Endothelial cell (in vitro differentiated cells): ENCODE measurements around the gene PRXL2B. TPM values are rescaled to one million over a fixed set of nuclear protein-coding genes. Genes with fewer than 3 reads are reported as not detected.

Source experiments
- DNase-seq: peaks from one replicate; pipeline ENCODE4 v3.0.0; 2021; ENCODE audit warnings: low spot score
- H3K27ac Mint-ChIP-seq: one replicate; pipeline ENCODE4 v1.8.0; 2021; ENCODE audit warnings: mixed read lengths, inconsistent platforms; ENCODE audit not compliant: unreplicated experiment
- H3K27me3 Mint-ChIP-seq: one replicate; pipeline ENCODE4 v1.8.0; 2021; ENCODE audit warnings: mild to moderate bottlenecking, moderate library complexity, mixed read lengths, inconsistent platforms; ENCODE audit not compliant: unreplicated experiment
- H3K36me3 Mint-ChIP-seq: one replicate; pipeline ENCODE4 v1.8.0; 2021; ENCODE audit warnings: mild to moderate bottlenecking, low read depth, mixed read lengths, inconsistent platforms; ENCODE audit not compliant: unreplicated experiment
- H3K4me1 Mint-ChIP-seq: one replicate; pipeline ENCODE4 v1.8.0; 2021; ENCODE audit warnings: mild to moderate bottlenecking, mixed read lengths, inconsistent platforms; ENCODE audit not compliant: unreplicated experiment
- H3K4me3 Mint-ChIP-seq: one replicate; pipeline ENCODE4 v1.8.0; 2021; ENCODE audit warnings: mild to moderate bottlenecking, mixed read lengths, inconsistent platforms; ENCODE audit not compliant: unreplicated experiment
- H3K9me3 Mint-ChIP-seq: one replicate; pipeline ENCODE4 v1.8.0; 2021; ENCODE audit warnings: mixed read lengths, inconsistent platforms; ENCODE audit not compliant: unreplicated experiment
- total RNA-seq: library from RNA; stranded (reverse); fragmentation: NEBNext Ultra II Directional; extraction: Animal tissue kit (Norgen Biotek cat#: 25700); gene quantifications from one replicate; pipeline ENCODE4 v1.2.1, GENCODE V29; 2021; ENCODE audit not compliant: unreplicated experiment
- TF ChIP-seq, protein P1 (sequence below): fragments of 200-600 bp; sonication (generic); IDR thresholded peaks from one replicate; pipeline ENCODE4 v1.5.0; 2021; ENCODE audit warnings: antibody characterized with exemption; ENCODE audit not compliant: unreplicated experiment

The PRXL2B gene
- total RNA-seq, 1 donor from 2014 or later = 35.6 TPM

DNA sequence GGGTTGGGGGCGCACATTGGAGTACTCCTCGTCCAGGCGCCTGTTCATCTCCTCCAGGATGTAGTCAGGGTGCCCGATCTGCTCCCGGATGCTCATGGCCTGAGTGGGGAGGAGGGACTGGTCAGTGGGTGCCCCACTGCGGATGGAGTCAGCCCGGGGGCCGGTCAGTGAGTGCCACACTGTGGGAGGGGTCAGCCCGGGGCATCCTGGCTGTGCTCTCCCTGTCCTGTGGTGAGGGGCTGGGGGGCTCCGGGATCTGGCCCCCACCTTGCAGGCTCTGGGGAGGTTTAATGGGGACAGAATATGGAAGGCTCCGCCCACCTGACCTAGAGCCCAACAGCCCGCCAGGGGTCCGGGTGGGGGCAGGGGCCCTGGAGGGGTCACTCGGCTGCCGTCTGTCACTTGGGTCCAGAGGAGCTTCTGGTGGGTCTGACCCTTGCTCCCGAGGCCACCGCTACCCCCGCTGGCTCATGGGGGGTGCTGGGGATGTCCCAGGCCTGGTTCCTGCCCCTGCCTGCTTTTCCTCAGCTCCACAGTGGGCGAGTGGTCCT, 8.8 kb downstream of the PRXL2B start:
- no peak for DNase-seq
- no peaks in the 10 kb centered on the region for H3K4me1 Mint-ChIP-seq
- no peak overlapping the region for H3K27ac Mint-ChIP-seq
- no peaks in the 10 kb centered on the region for H3K36me3 Mint-ChIP-seq
- H3K4me3 Mint-ChIP-seq = no peak overlapping the region
- TF ChIP-seq, protein P1, sequence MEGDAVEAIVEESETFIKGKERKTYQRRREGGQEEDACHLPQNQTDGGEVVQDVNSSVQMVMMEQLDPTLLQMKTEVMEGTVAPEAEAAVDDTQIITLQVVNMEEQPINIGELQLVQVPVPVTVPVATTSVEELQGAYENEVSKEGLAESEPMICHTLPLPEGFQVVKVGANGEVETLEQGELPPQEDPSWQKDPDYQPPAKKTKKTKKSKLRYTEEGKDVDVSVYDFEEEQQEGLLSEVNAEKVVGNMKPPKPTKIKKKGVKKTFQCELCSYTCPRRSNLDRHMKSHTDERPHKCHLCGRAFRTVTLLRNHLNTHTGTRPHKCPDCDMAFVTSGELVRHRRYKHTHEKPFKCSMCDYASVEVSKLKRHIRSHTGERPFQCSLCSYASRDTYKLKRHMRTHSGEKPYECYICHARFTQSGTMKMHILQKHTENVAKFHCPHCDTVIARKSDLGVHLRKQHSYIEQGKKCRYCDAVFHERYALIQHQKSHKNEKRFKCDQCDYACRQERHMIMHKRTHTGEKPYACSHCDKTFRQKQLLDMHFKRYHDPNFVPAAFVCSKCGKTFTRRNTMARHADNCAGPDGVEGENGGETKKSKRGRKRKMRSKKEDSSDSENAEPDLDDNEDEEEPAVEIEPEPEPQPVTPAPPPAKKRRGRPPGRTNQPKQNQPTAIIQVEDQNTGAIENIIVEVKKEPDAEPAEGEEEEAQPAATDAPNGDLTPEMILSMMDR = no peak
- H3K9me3 Mint-ChIP-seq = no peaks in the 10 kb centered on the region
- H3K27me3 Mint-ChIP-seq = peaks cover 5% of the 10 kb centered on the region

- TF ChIP-seq, protein P1 = no peak
- Mint-ChIP-seq H3K4me1 (no peaks in the 10 kb centered on the region), H3K27me3 (peaks cover 5% of the 10 kb centered on the region), H3K4me3 (no peak overlapping the region), H3K36me3 (no peaks in the 10 kb centered on the region), H3K9me3 (no peaks in the 10 kb centered on the region), H3K27ac (no peak overlapping the region)
- DNase-seq = no peak
These were observed 9.4 kb downstream of the PRXL2B start for GRCh38 chr1:2595812-2596529.

- Mint-ChIP-seq H3K9me3 (no peaks in the 10 kb centered on the region), H3K27ac (no peak overlapping the region), H3K27me3 (peaks cover 5% of the 10 kb centered on the region), H3K4me3 (no peak overlapping the region), H3K4me1 (no peaks in the 10 kb centered on the region), H3K36me3 (no peaks in the 10 kb centered on the region)
- DNase-seq = no peak
- TF ChIP-seq, protein P1 = no peak
These were observed 10.2 kb downstream of the PRXL2B start for GRCh38 chr1:2596530-2597333.

DNA sequence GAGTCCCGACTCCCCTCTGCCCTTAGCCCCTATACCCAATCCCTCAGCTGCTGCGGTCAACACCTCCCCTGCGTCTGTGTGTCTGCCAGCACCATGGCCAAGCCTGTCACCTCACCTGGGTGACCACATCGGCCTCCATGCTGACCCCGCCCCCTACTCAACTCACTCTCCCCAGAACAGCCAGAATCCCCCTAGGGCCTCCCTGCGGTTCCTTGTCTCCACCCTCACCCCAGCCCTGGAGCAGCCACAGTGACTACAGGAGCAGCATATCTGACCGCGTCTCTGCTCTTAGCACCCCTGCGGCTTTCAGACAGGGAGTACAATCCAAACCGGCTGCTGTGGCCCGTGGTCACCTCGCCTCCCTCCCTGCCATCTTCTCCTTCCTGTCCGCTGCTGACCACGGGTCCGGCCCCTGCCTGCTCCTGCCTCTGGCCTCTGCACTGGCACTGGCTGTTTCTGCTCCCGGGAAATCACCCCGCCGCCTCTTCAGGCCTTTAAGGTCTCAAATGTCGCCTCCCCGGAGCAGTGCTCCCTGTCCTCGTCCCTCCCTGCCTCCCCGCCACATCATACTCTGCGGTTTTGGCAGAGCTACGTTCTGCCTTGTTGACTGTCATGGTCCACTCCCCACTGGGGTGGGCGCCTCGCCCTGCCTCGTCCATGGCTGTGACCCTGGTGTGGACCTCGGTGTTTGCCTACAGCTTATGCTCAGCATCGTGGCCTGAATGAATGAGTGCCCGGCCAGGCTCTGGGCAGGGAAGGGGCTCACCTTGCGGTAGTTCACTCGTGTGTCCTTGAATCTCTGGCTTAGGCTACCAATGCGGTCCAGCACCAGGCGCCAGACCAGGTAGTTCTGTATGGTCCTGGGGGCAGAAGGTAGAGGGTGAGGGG, 11.1 kb downstream of the PRXL2B start:
- TF ChIP-seq, protein P1 = no peak
- H3K27ac Mint-ChIP-seq = no peak overlapping the region
- no peaks in the 10 kb centered on the region for H3K9me3 Mint-ChIP-seq
- no peak for DNase-seq
- no peak overlapping the region for H3K4me3 Mint-ChIP-seq
- H3K27me3 Mint-ChIP-seq = peaks cover 5% of the 10 kb centered on the region
- no peaks in the 10 kb centered on the region for H3K36me3 Mint-ChIP-seq
- H3K4me1 Mint-ChIP-seq = no peaks in the 10 kb centered on the region
